ENCODE measurements around the gene FRK. TPM values are rescaled to one million over a fixed set of nuclear protein-coding genes. Genes with fewer than 3 reads are reported as not detected.
"Not testable (repeated sequence)": the region's sequence is repeated elsewhere in the genome, so short reads cannot be mapped to it uniquely, and the experiment has no call there.

FRK gene
- total RNA-seq, 1 experiment from 2014 or later, result 0.82 TPM

- Mint-ChIP-seq H3K4me3 (ENCODE audit: unreplicated experiment) (no peak overlapping the region), H3K4me1 (ENCODE audit: insufficient read depth, unreplicated experiment) (no peaks in the 10 kb centered on the region), H3K27me3 (ENCODE audit: insufficient read depth, unreplicated experiment) (no peaks in the 10 kb centered on the region), H3K9me3 (ENCODE audit: unreplicated experiment) (no peaks in the 10 kb centered on the region), H3K27ac (ENCODE audit: low read depth, unreplicated experiment) (no peak overlapping the region), H3K36me3 (ENCODE audit: insufficient read depth, unreplicated experiment) (no peaks in the 10 kb centered on the region)
- CTCF ChIA-PET, result interaction anchor here (0.6 to 1.4 kb wide), 3 partner anchors 15 to 153 kb away, joined by 3 to 5 read pairs (median 3); no protein-coding TSS in a partner anchor
- TF ChIP-seq CTCF (IDR thresholded peaks at IDR 0.05; ENCODE audit: unreplicated experiment), result no peak
- POLR2A ChIA-PET, result interaction anchor here (0.7 kb wide), 1 partner anchor 741 kb away, joined by 3 read pairs; no protein-coding TSS in a partner anchor
- no TSS peak for BruUV-seq (replicated peaks)
- no peak for DNase-seq (ENCODE audit: unreplicated experiment)
- intact Hi-C loops (cut with micrococcal nuclease), result no loop called here
Measured at GRCh38 chr6:115969207-115969929, 91.3 kb downstream of the FRK start.

GRCh38 chr6:115960286-115960685 is 100.4 kb downstream of the FRK start:
- H3K36me3 Mint-ChIP-seq (ENCODE audit: insufficient read depth, unreplicated experiment); BruUV-seq (replicated peaks); POLR2A ChIA-PET; intact Hi-C loops (cut with micrococcal nuclease); H3K9me3 Mint-ChIP-seq (ENCODE audit: unreplicated experiment); H3K27me3 Mint-ChIP-seq (ENCODE audit: insufficient read depth, unreplicated experiment); H3K4me3 Mint-ChIP-seq (ENCODE audit: unreplicated experiment); H3K27ac Mint-ChIP-seq (ENCODE audit: low read depth, unreplicated experiment); DNase-seq (ENCODE audit: unreplicated experiment); CTCF ChIA-PET; H3K4me1 Mint-ChIP-seq (ENCODE audit: insufficient read depth, unreplicated experiment): not testable (repeated sequence)

DNA sequence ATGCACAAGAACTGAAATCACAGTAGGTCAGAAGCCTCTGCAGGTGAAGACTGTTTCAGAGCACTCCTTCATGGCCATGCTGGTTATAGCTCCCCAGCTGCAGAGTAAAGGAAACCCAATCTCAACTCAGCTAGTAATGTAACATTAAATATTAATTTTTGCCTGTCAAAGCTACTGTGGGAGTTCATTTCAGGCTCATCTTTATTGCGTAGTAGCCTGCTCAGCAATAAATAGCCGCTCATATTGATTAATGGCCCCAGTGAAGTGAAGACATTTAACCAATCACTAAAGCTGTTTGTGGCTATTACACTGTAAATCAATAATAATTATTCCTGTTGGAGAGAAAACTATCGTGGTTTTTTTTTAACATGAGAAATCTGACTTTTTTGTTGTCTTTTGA is 101.7 kb downstream of the FRK start:
- H3K27ac Mint-ChIP-seq (ENCODE audit: low read depth, unreplicated experiment), result no peak overlapping the region
- ChIA-PET POLR2A (no interaction called here), CTCF (no interaction called here)
- intact Hi-C loops (cut with micrococcal nuclease), result no loop called here
- H3K27me3 Mint-ChIP-seq (ENCODE audit: insufficient read depth, unreplicated experiment), result no peaks in the 10 kb centered on the region
- no peak overlapping the region for H3K4me3 Mint-ChIP-seq (ENCODE audit: unreplicated experiment)
- no peaks in the 10 kb centered on the region for H3K4me1 Mint-ChIP-seq (ENCODE audit: insufficient read depth, unreplicated experiment)
- DNase-seq (ENCODE audit: unreplicated experiment), result no peak
- H3K36me3 Mint-ChIP-seq (ENCODE audit: insufficient read depth, unreplicated experiment), result no peaks in the 10 kb centered on the region
- no peaks in the 10 kb centered on the region for H3K9me3 Mint-ChIP-seq (ENCODE audit: unreplicated experiment)
- TF ChIP-seq CTCF (IDR thresholded peaks at IDR 0.05; ENCODE audit: unreplicated experiment), result no peak
- no TSS peak for BruUV-seq (replicated peaks)

GRCh38 chr6:115954740-115955139 is 106.0 kb downstream of the FRK start:
- no TSS peak for BruUV-seq (replicated peaks)
- no peak for TF ChIP-seq CTCF (IDR thresholded peaks at IDR 0.05; ENCODE audit: unreplicated experiment)
- intact Hi-C loops (cut with micrococcal nuclease), result no loop called here
- Mint-ChIP-seq H3K4me1 (ENCODE audit: insufficient read depth, unreplicated experiment) (no peaks in the 10 kb centered on the region), H3K9me3 (ENCODE audit: unreplicated experiment) (no peaks in the 10 kb centered on the region), H3K27ac (ENCODE audit: low read depth, unreplicated experiment) (no peak overlapping the region), H3K36me3 (ENCODE audit: insufficient read depth, unreplicated experiment) (no peaks in the 10 kb centered on the region), H3K27me3 (ENCODE audit: insufficient read depth, unreplicated experiment) (no peaks in the 10 kb centered on the region), H3K4me3 (ENCODE audit: unreplicated experiment) (no peak overlapping the region)
- CTCF ChIA-PET, result interaction anchor here (0.7 kb wide), 1 partner anchor 235 kb away, joined by 3 read pairs; no protein-coding TSS in a partner anchor
- DNase-seq (ENCODE audit: unreplicated experiment), result no peak
- POLR2A ChIA-PET, result no interaction called here
